ENCODE measurements around the gene SLC5A9. TPM values are rescaled to one million over a fixed set of nuclear protein-coding genes. Genes with fewer than 3 reads are reported as not detected.

Gene SLC5A9
- total RNA-seq, 4 donors from 2014 or later = not detected

DNA sequence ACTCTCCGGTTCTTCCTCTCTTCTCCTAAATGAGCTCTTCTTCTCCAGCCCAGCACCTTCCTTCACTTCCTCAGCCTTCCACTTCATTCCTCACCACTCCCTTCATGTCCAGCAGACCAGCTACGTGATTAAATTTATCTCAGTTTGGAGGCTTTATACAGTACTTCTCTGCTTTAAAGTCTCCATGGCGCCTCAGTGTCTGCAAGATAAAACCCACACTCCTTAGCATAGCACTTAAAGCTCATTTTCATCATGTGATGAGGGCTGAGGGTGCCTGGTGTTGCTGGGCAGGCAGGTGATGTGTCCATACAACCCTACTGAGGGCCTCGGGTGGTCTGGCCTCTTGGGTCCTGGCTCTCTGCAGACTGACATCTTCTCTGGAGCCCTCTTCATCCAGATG lies 7.7 kb downstream of the SLC5A9 start:
- Histone ChIP-seq H3K27ac (no peak overlapping the region), H3K4me3 (no peak overlapping the region), H3K9me3 (no peaks in the 10 kb centered on the region), H3K36me3 (no peaks in the 10 kb centered on the region), H3K27me3 (no peaks in the 10 kb centered on the region), H3K4me1 (no peaks in the 10 kb centered on the region)
- ATAC-seq (no peak), DNase-seq (no peak)
- TF ChIP-seq POLR2A (IDR thresholded peaks at IDR 0.05) = no peak
- TF ChIP-seq, protein P1, sequence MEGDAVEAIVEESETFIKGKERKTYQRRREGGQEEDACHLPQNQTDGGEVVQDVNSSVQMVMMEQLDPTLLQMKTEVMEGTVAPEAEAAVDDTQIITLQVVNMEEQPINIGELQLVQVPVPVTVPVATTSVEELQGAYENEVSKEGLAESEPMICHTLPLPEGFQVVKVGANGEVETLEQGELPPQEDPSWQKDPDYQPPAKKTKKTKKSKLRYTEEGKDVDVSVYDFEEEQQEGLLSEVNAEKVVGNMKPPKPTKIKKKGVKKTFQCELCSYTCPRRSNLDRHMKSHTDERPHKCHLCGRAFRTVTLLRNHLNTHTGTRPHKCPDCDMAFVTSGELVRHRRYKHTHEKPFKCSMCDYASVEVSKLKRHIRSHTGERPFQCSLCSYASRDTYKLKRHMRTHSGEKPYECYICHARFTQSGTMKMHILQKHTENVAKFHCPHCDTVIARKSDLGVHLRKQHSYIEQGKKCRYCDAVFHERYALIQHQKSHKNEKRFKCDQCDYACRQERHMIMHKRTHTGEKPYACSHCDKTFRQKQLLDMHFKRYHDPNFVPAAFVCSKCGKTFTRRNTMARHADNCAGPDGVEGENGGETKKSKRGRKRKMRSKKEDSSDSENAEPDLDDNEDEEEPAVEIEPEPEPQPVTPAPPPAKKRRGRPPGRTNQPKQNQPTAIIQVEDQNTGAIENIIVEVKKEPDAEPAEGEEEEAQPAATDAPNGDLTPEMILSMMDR (IDR thresholded peaks at IDR 0.05 in 4 of 5, conservative IDR thresholded peaks at IDR 0.05 in 1 of 5) = no peak
- intact Hi-C loops (cut with DNase I; ENCODE audit: low total_unique reads) = no loop called here
- in situ Hi-C loops (cut with MboI; ENCODE audit: low sequenced_read_pairs in 4 of 4) = no loop called here

GRCh38 chr1:48232722-48233121 lies 10.2 kb downstream of the SLC5A9 start:
- DNase-seq = no peak
- in situ Hi-C loops (cut with MboI; ENCODE audit: low sequenced_read_pairs in 4 of 4) (no loop called here), intact Hi-C loops (cut with DNase I; ENCODE audit: low total_unique reads) (no loop called here)
- H3K36me3 ChIP-seq = no peaks in the 10 kb centered on the region
- TF ChIP-seq, protein P1 (IDR thresholded peaks at IDR 0.05 in 4 of 5, conservative IDR thresholded peaks at IDR 0.05 in 1 of 5) = no peak
- TF ChIP-seq POLR2A (IDR thresholded peaks at IDR 0.05) = no peak
- H3K27ac ChIP-seq = no peak overlapping the region
- ATAC-seq = no peak
- H3K4me3 ChIP-seq = no peak overlapping the region
- H3K27me3 ChIP-seq = no peaks in the 10 kb centered on the region
- H3K4me1 ChIP-seq = no peaks in the 10 kb centered on the region
- H3K9me3 ChIP-seq = no peaks in the 10 kb centered on the region

- ATAC-seq (no peak), DNase-seq (no peak)
- Histone ChIP-seq H3K4me1 (no peaks in the 10 kb centered on the region), H3K4me3 (no peak overlapping the region), H3K27ac (no peak overlapping the region), H3K9me3 (no peaks in the 10 kb centered on the region), H3K27me3 (no peaks in the 10 kb centered on the region), H3K36me3 (no peaks in the 10 kb centered on the region)
- TF ChIP-seq, protein P1 (IDR thresholded peaks at IDR 0.05 in 4 of 5, conservative IDR thresholded peaks at IDR 0.05 in 1 of 5) = no peak
- no peak for TF ChIP-seq POLR2A (IDR thresholded peaks at IDR 0.05)
- in situ Hi-C loops (cut with MboI; ENCODE audit: low sequenced_read_pairs in 4 of 4) (no loop called here), intact Hi-C loops (cut with DNase I; ENCODE audit: low total_unique reads) (no loop called here)
Observed at GRCh38 chr1:48233666-48234485, 11.4 kb downstream of the SLC5A9 start.

- H3K27ac ChIP-seq = no peak overlapping the region
- intact Hi-C loops (cut with DNase I; ENCODE audit: low total_unique reads) = no loop called here
- ATAC-seq (no peak), DNase-seq (no peak)
- no peaks in the 10 kb centered on the region for H3K36me3 ChIP-seq
- in situ Hi-C loops (cut with MboI; ENCODE audit: low sequenced_read_pairs in 4 of 4) = no loop called here
- no peaks in the 10 kb centered on the region for H3K9me3 ChIP-seq
- H3K27me3 ChIP-seq = no peaks in the 10 kb centered on the region
- TF ChIP-seq, protein P1 (IDR thresholded peaks at IDR 0.05 in 4 of 5, conservative IDR thresholded peaks at IDR 0.05 in 1 of 5) = no peak
- TF ChIP-seq POLR2A (IDR thresholded peaks at IDR 0.05) = no peak
- H3K4me3 ChIP-seq = no peak overlapping the region
- H3K4me1 ChIP-seq = no peaks in the 10 kb centered on the region
Observed at GRCh38 chr1:48235652-48236051, 13.1 kb downstream of the SLC5A9 start.
